Smooth muscle cell (in vitro differentiated cells): Measurements from ENCODE around the gene BICC1. TPM values are rescaled to one million over a fixed set of nuclear protein-coding genes. Genes with fewer than 3 reads are reported as not detected.

Experiments
- DNase-seq: peaks from one replicate; lab custom pipeline; 2025; ENCODE audit not compliant: unreplicated experiment; lab: John Stamatoyannopoulos, UW
- H2AFZ ChIP-seq: fragments of 200-600 bp; sonication (generic); 2 replicates; pipeline ENCODE4 v1.6.0; 2016; ENCODE audit warnings: antibody characterized with exemption, low read depth, mild to moderate bottlenecking
- H3F3A ChIP-seq: fragments of 200-600 bp; sonication (generic); 2 replicates; pipeline ENCODE4 v1.6.0; 2017; ENCODE audit warnings: antibody characterized with exemption, low read depth
- H3K27ac ChIP-seq: fragments of 200-600 bp; sonication (generic); 2 replicates; pipeline ENCODE4 v1.5.1; 2016; ENCODE audit warnings: low read depth, mild to moderate bottlenecking
- H3K27me3 ChIP-seq: fragments of 200-600 bp; sonication (generic); 2 replicates; pipeline ENCODE4 v1.6.1; 2016; ENCODE audit warnings: low read depth, mild to moderate bottlenecking
- H3K36me3 ChIP-seq: fragments of 200-600 bp; sonication (generic); 2 replicates; pipeline ENCODE4 v1.5.1; 2016; ENCODE audit warnings: low read depth
- H3K4me1 ChIP-seq: fragments of 200-600 bp; sonication (generic); 2 replicates; pipeline ENCODE4 v1.5.1; 2016; ENCODE audit warnings: low read depth
- H3K4me2 ChIP-seq: fragments of 200-600 bp; sonication (generic); 2 replicates; pipeline ENCODE4 v1.6.0; 2016; ENCODE audit warnings: mild to moderate bottlenecking
- H3K4me3 ChIP-seq: fragments of 200-600 bp; sonication (generic); 2 replicates; pipeline ENCODE4 v1.5.1; 2016; ENCODE audit warnings: mild to moderate bottlenecking
- H3K79me2 ChIP-seq: fragments of 200-600 bp; sonication (generic); 2 replicates; pipeline ENCODE4 v1.6.0; 2016; ENCODE audit warnings: low read depth, mild to moderate bottlenecking
- H3K9ac ChIP-seq: fragments of 200-600 bp; sonication (generic); 2 replicates; pipeline ENCODE4 v1.6.0; 2016; ENCODE audit warnings: low read depth
- H3K9me3 ChIP-seq: fragments of 200-600 bp; sonication (generic); replicated peaks from 2 replicates; pipeline ENCODE4 v1.5.1; 2016; ENCODE audit warnings: low read depth
- H4K20me1 ChIP-seq: fragments of 200-600 bp; sonication (generic); 2 replicates; pipeline ENCODE4 v1.6.0; 2016; ENCODE audit warnings: low read depth
- CTCF ChIP-seq: fragments of 200-600 bp; sonication (generic); IDR thresholded peaks from 2 replicates; pipeline ENCODE4 v1.5.1; 2017; ENCODE audit warnings: borderline replicate concordance, mild to moderate bottlenecking, antibody characterized with exemption; ENCODE audit not compliant: insufficient read depth, poor library complexity, severe bottlenecking
- WGBS: methylation state at CpG from one replicate; pipeline ENCODE4 v1.1.7; 2016; ENCODE audit warnings: low lambda C conversion rate; 5-methylcytosine and 5-hydroxymethylcytosine counted together
- polyA plus RNA-seq: library from polyadenylated mRNA; unstranded; fragments of >200 nt; fragmentation: Nextera tagmentation; extraction: Ambion mirVana; gene quantifications from 2 replicates; pipeline ENCODE4 v1.2.1, GENCODE V29; 2016
- total RNA-seq: library from RNA; depleted of rRNA; stranded (reverse); fragments of >200 nt; gene quantifications from 2 replicates; pipeline ENCODE4 v1.2.3, GENCODE V29; 2014

Gene BICC1
- total and polyA plus RNA-seq, 2 experiments from 2014 or later = 7.9 to 23.0 TPM

GRCh38 chr10:58735087-58735486, 222.4 kb downstream of the BICC1 start:
- no peak overlapping the region for H3K9ac ChIP-seq
- H2AFZ ChIP-seq = no peak overlapping the region
- no peak for TF ChIP-seq CTCF
- H3K27ac ChIP-seq = no peak overlapping the region
- H3K79me2 ChIP-seq = peaks cover 7% of the 10 kb centered on the region
- H3F3A ChIP-seq = no peaks in the 10 kb centered on the region
- no peaks in the 10 kb centered on the region for H3K4me1 ChIP-seq
- no peak for DNase-seq
- H3K4me3 ChIP-seq = no peak overlapping the region
- no peaks in the 10 kb centered on the region for H3K27me3 ChIP-seq
- H4K20me1 ChIP-seq = peaks cover 28% of the 10 kb centered on the region
- H3K4me2 ChIP-seq = no peak overlapping the region
- 83% methylated on average over 7 of the region's 7 CpGs for WGBS
- no peaks in the 10 kb centered on the region for H3K36me3 ChIP-seq
- H3K9me3 ChIP-seq = peaks cover 7% of the 10 kb centered on the region

GRCh38 chr10:58740620-58741369, 228.1 kb downstream of the BICC1 start:
- H3K4me1 ChIP-seq = no peaks in the 10 kb centered on the region
- no peaks in the 10 kb centered on the region for H3K27me3 ChIP-seq
- H2AFZ ChIP-seq = no peak overlapping the region
- peaks cover 20% of the 10 kb centered on the region for H4K20me1 ChIP-seq
- DNase-seq = no peak
- no peak for TF ChIP-seq CTCF
- H3F3A ChIP-seq = no peaks in the 10 kb centered on the region
- H3K4me2 ChIP-seq = no peak overlapping the region
- peaks cover 6% of the 10 kb centered on the region for H3K79me2 ChIP-seq
- 91% methylated on average over 11 of the region's 11 CpGs for WGBS
- H3K36me3 ChIP-seq = no peaks in the 10 kb centered on the region
- H3K9ac ChIP-seq = no peak overlapping the region
- H3K27ac ChIP-seq = no peak overlapping the region
- H3K9me3 ChIP-seq = no peaks in the 10 kb centered on the region
- no peak overlapping the region for H3K4me3 ChIP-seq

GRCh38 chr10:58741673-58742072, 229.0 kb downstream of the BICC1 start:
- no peak overlapping the region for H3K4me3 ChIP-seq
- H3K9me3 ChIP-seq = no peaks in the 10 kb centered on the region
- WGBS = 81% methylated on average over 4 of the region's 4 CpGs
- peaks cover 4% of the 10 kb centered on the region for H3K79me2 ChIP-seq
- H4K20me1 ChIP-seq = peaks cover 21% of the 10 kb centered on the region
- no peak overlapping the region for H3K4me2 ChIP-seq
- no peak overlapping the region for H3K27ac ChIP-seq
- no peak overlapping the region for H2AFZ ChIP-seq
- no peak for DNase-seq
- H3K4me1 ChIP-seq = no peaks in the 10 kb centered on the region
- no peaks in the 10 kb centered on the region for H3K27me3 ChIP-seq
- H3K9ac ChIP-seq = no peak overlapping the region
- TF ChIP-seq CTCF = no peak
- H3F3A ChIP-seq = no peaks in the 10 kb centered on the region
- H3K36me3 ChIP-seq = no peaks in the 10 kb centered on the region

- H3K4me3 ChIP-seq = no peak overlapping the region
- H3K4me1 ChIP-seq = no peaks in the 10 kb centered on the region
- peaks cover 4% of the 10 kb centered on the region for H3K79me2 ChIP-seq
- H3K4me2 ChIP-seq = no peak overlapping the region
- TF ChIP-seq CTCF = no peak
- H4K20me1 ChIP-seq = peaks cover 21% of the 10 kb centered on the region
- H2AFZ ChIP-seq = no peak overlapping the region
- no peak for DNase-seq
- H3K27me3 ChIP-seq = no peaks in the 10 kb centered on the region
- 70% methylated on average over 1 of the region's 1 CpG for WGBS
- H3K9me3 ChIP-seq = no peaks in the 10 kb centered on the region
- H3K9ac ChIP-seq = no peak overlapping the region
- no peak overlapping the region for H3K27ac ChIP-seq
- H3F3A ChIP-seq = no peaks in the 10 kb centered on the region
- H3K36me3 ChIP-seq = no peaks in the 10 kb centered on the region
Measured at GRCh38 chr10:58742141-58742540, 229.5 kb downstream of the BICC1 start.
